GM19467 (cell line): Measurements from ENCODE around the gene PARVB.
"Not testable (repeated sequence)": the region's sequence is repeated elsewhere in the genome, so short reads cannot be mapped to it uniquely, and the experiment has no call there.

Experiments
- ATAC-seq: cut with Tn5 transposase; IDR thresholded peaks from one replicate; pipeline ENCODE4 v1.9.1; 2021; ENCODE audit warnings: mild to moderate bottlenecking, moderate library complexity; ENCODE audit not compliant: unreplicated experiment

PARVB gene

GRCh38 chr22:44049486-44050231, 25.6 kb downstream of the PARVB start:
- ATAC-seq: no peak

- ATAC-seq: no peak
Measured at GRCh38 chr22:44050766-44051355, 26.8 kb downstream of the PARVB start.

GRCh38 chr22:44051358-44051757, 27.3 kb downstream of the PARVB start:
- no peak for ATAC-seq

DNA sequence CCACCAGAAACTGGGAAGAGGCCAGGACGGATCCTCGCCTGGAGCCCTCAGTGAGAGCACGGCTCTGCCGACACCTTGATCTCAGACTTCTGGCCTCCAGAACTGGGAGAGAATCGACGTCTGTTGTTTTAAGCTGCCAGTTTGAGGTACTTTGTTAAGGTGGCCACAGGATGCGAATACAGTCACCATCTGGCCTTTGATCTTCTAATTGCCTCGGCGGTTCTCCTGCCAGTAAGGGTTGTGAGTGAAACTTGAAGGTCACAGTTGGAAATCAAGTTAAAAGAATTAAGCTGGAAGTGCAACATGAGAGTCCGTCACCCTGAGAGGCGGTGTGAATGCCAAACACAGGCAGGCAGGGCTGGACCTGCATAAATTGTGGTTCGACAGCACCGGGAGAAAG, 27.9 kb downstream of the PARVB start:
- ATAC-seq: no peak

GRCh38 chr22:44055805-44056204, 31.7 kb downstream of the PARVB start:
- ATAC-seq: no peak

DNA sequence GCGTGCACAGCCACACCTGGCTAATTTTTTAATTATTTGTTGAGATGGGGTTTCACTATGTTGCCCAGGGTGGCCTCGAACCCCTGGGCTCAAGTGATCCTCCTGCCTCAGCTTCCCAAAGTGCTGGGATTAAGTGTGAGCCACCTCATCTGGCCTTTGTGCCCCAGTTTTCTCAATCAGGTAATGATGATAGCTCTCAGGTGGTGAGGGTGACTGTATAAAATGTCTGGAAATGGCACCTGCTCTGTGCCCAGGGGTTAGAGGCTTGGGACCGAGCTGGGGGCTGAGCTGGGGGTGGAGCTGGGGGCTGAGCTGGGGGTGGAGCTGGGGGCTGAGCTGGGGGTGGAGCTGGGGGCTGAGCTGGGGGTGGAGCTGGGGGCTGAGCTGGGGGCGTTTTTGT, 32.5 kb downstream of the PARVB start:
- ATAC-seq: not testable (repeated sequence)

DNA sequence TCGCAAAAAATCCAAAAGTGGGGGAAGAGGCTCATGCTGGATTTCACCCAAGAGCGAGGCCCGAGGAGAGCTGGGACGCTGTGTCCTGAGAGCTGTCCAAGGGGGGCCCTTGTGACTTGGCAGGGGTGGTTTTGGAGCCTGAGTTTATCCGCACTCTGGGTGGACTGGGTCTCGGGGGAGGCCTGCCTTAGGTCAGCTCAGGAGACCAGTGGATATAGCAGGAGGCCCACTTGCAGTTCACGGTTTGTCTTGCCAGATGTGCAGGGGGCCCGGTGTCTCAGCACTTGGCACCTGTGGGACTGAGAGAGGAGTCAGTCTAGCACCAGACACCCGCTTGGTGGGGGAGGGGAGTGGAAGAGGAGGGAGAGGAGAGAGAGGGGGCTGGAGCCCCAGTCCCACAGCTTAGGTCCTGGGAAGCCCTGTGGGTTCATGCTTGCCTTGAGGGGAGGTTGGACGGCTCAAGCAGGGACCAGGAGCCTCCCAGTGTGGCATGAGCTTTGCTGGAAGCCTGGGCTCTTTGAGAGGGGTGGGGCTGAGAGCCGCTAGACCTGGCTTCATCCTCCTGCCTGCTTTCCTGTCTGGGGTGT, 33.4 kb downstream of the PARVB start:
- no peak for ATAC-seq

- no peak for ATAC-seq
Measured at GRCh38 chr22:44063462-44064371, 39.6 kb downstream of the PARVB start.

- no peak for ATAC-seq
Measured at GRCh38 chr22:44067033-44067432, 42.9 kb downstream of the PARVB start.

DNA sequence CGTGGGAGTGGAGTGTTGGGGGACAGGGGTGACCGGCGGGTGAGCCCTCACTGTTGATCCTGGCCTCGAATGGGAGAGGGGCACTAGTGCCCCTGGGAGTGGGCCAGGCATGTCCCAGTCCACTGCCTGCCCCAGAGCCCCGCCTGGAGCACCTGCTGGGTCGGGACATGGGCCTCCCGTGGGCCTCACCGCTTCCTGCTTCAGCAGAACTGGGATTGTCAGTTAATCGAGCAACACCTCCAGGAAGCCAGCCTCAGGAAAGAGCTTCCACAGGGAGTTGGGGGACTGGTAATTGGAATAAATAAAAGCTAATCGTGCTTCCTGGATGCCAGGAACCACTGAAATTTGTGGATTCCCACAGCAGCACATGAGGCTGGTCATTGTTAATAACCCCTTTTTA, 43.8 kb downstream of the PARVB start:
- no peak for ATAC-seq

- no peak for ATAC-seq
Measured at GRCh38 chr22:44068422-44069191, 44.5 kb downstream of the PARVB start.

DNA sequence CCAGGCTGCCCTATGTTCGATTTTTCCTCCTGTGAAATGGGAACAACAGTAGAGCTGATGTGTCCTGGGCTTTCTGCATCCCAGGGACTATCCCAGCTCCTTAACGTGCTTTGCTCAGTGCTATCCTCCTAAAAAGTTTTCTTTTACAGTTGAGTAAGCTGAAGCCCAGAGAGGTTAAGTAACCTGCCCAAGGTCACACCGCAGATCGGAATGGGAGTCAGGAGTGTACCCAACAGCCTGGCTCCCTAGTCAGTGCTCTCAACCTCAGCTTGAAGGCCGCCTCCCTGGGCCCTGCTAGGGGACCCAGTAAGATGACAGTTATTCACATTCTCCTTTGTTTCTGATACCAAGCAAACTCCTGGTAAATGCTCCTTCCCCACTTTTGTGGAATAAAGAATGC, 45.9 kb downstream of the PARVB start:
- ATAC-seq: no peak

GRCh38 chr22:44071781-44072326, 47.8 kb downstream of the PARVB start:
- no peak for ATAC-seq

GRCh38 chr22:44074337-44074984, 50.4 kb downstream of the PARVB start:
- ATAC-seq: no peak

- no peak for ATAC-seq
Measured at GRCh38 chr22:44075022-44075421, 50.9 kb downstream of the PARVB start.

- no peak for ATAC-seq
Measured at GRCh38 chr22:44075670-44076069, 51.6 kb downstream of the PARVB start.

- ATAC-seq: no peak
Measured at GRCh38 chr22:44076825-44077224, 52.7 kb downstream of the PARVB start.

DNA sequence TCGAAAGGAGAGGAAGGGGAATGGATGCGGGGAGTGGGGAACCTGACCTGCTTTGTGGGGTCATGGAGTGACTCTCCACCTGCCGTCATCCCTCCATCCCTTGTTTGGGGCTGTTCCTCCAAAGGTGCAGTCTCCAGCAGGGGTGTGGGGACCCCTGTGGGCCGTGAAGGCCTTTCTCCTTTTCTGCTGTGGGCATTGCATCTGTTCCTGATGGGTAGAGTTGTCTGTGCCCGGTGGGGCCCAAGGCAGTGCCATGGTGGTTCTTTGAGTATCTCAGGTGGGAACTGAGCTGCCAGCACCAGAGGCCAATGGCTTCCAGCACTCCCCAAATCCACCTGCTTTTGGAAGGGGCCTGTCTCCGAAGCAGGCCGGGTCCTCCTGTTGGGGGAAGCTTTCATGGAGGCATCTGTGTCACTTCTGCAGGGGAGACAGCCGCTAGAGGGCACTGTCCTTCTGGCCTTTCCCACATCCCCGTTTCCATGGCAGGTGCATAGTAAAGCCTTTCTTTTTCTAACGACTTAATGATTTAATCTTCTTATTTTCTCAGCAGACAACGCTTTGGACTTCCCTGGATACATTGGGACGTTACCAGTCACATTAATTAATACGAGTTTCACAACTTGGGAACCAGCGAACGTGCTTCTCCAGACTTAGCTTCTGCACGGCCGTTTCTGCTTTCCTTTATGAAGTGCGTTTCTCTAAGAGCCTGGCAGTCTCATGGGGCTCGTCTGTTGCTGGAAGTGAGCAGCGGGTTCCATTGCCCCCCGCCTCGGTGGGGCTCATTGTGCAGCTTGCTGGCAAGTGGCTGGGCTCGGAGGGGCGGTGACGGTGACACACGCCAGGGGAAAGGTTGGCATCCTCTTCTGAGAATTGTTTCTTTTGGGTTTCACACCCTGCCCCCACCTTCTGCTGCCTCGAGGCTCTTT, 57.1 kb downstream of the PARVB start:
- ATAC-seq: no peak

- ATAC-seq: no peak
Measured at GRCh38 chr22:44082801-44083200, 58.7 kb downstream of the PARVB start.
